GM12891 (cell line): Measurements from ENCODE around the gene HOXD11.

Experiments used
- POLR2A ChIP-seq: IDR thresholded peaks from 2 replicates; pipeline ENCODE4 v1.6.1; 2011; ENCODE audit warnings: low read depth, low read length, control low read depth
- POLR2AphosphoS5 ChIP-seq: IDR thresholded peaks from 2 replicates; pipeline ENCODE4 v1.6.1; 2011; ENCODE audit warnings: low read depth, low read length, control low read depth
- POU2F2 ChIP-seq: IDR thresholded peaks from 2 replicates; pipeline ENCODE4 v1.6.1; 2011; ENCODE audit warnings: low read depth, mild to moderate bottlenecking, control low read depth, low read length, moderate library complexity
- SPI1 ChIP-seq: IDR thresholded peaks from 2 replicates; pipeline ENCODE4 v1.6.1; 2011; ENCODE audit warnings: low read depth, low read length, control low read depth
- TAF1 ChIP-seq: IDR thresholded peaks from 2 replicates; pipeline ENCODE4 v1.6.1; 2011; ENCODE audit warnings: low read depth, low read length, control low read depth

DNA sequence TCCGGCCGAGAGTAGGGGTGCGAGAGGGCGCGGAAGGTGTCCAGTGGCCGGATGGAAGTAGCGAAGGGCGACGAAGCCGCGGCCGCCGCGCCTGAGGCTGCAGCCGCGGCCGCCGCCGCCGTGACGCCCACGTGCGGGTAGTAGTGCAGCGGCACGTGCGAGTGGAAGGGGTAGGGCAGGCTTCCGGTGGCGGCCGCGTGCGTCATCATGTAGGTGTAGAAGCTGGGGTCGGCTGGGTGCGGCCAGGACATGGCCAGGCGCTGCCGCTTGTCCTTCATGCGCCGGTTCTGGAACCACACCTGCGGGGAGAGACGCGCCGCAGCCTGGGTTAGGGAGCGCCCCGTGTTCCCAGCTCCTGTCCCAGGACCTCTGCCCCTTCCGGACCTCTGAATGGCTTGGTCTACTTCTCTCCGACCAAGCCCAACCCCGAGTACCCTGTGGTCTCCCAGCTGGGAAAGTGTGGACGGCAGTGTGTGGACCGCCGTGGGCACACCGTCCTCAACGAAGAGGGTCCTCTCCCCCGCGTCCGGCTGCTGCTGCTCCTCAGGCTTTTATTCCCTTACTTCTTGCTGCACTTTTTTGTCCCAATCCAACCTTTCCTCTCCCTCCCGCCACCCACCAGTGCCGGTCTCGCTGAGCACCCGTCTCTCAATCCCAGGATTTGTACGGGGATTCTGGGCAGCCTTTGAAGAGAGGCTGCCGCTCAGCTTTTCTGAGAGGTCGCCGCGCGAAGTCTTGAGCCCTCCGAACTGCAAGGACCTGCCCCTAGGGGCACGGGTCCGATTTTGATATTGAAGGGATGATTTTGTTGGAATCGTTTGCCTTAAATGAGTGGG lies 26.3 kb upstream of the HOXD11 start:
- TF ChIP-seq POLR2A (no peak), POLR2AphosphoS5 (no peak), TAF1 (no peak), SPI1 (no peak), POU2F2 (no peak)
